Measurements from ENCODE around the gene ACAA1.

Gene ACAA1

DNA sequence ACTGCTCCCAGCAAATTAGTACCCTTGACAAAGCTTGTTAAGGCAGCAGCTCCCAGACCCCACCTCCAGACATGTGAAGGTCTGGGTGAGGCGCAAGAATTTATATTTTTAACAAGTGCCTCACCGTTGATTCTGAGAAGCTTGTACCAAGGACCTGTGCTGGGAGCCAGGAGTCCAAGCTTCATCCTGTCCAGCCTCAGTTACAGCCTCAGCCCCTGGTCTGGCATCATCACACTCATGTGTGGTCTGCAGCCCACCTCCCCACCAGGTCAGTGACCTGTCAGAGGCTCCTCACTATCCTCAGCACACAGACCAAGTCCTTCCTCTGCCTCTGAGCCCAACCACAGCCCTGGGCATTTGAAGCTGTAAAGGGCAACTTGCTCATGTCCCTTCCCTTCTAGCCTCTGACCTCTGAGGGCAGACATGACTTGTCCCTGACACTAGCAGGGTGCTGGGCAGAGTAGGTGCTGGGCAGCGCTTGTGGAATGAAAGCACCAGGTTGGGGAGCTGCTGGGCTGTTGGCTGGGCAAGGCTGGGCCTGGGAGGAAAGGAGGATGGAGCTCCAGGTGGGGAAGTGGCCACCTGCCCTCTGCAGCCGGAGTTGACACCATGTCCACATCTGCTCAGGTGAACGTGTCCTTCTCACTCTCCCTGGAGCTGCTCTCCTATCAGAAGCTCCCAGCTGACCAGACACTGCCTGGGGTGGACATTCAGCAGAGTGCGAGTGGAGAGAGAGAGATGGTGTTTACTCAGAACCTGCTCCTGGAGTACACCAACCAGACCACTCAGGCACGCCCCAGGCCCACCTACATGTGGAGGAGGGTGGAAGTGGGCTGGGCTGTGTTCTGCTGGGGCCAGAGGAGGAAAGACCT, 16.9 kb downstream of the ACAA1 start:
- in situ Hi-C loops (cut with MboI; ENCODE audit: low pct_unique_long_range_greater_than_20kb, low sequenced_read_pairs, unreplicated experiment), result loop anchor here (10.0 kb wide), 1 partner anchor 365 kb away; no protein-coding TSS in a partner anchor
- TF ChIP-seq CTCF (IDR thresholded peaks at IDR 0.05; ENCODE audit: extremely low read depth, insufficient read depth, missing control alignments), result no peak
- no peak for DNase-seq (ENCODE audit: low spot score)

DNA sequence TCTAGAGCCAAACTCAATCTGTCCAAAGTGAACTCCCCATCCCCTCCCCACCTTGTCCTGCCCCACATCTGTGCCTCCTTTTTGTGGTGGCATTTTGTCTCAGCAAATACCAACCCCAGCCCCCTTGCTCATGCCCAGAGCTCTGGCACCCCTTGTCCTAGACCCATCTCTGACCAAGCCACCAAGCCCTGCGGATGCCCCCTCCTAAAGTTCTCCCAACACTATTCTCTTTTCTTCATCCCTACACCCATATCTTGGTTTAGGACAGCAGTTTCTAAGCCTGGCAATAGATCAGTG, 17.7 kb downstream of the ACAA1 start:
- DNase-seq (ENCODE audit: low spot score), result no peak
- TF ChIP-seq CTCF (IDR thresholded peaks at IDR 0.05; ENCODE audit: extremely low read depth, insufficient read depth, missing control alignments), result no peak
- in situ Hi-C loops (cut with MboI; ENCODE audit: low pct_unique_long_range_greater_than_20kb, low sequenced_read_pairs, unreplicated experiment), result no loop called here

DNA sequence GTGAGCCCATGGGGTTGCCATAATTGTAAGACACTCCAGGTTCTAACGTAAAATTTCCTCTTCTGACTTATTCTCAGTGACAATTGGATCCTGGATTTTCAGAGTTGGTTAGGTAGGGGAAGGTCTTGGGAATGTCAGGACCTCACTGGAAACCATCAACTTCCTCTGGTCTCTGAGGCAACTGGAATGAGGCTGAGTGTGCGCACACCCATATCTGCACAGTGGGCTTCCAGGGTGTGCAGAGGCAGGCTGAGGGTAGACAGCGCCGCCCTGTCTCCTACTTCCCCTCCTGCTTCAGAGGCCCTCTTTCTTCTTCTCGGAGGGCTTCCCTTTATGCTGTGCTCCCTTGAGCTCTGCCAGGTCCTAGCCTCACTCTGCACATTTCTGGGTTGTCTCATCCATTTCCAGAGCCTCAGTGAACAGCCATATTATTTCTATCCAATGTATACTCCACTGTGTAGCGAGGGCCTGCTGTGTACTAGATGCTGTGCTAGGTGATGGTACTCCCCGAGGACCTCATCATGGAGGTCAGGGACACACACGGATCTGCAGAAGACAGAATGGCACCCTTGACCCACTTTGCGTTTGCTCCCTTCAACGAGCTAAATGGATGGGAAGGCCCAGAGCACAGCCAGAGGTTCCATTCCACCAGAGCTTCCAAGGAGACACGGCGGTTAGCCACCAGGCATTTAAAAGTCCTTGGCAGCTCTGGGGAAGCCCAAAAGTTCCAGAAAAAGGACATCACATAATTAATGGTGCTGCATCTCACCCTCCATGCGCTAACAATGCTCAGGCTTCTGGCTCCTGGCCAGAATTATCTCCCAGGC, 18.3 kb downstream of the ACAA1 start:
- DNase-seq (ENCODE audit: low spot score), result no peak
- no peak for TF ChIP-seq CTCF (IDR thresholded peaks at IDR 0.05; ENCODE audit: extremely low read depth, insufficient read depth, missing control alignments)
- in situ Hi-C loops (cut with MboI; ENCODE audit: low pct_unique_long_range_greater_than_20kb, low sequenced_read_pairs, unreplicated experiment), result no loop called here

DNA sequence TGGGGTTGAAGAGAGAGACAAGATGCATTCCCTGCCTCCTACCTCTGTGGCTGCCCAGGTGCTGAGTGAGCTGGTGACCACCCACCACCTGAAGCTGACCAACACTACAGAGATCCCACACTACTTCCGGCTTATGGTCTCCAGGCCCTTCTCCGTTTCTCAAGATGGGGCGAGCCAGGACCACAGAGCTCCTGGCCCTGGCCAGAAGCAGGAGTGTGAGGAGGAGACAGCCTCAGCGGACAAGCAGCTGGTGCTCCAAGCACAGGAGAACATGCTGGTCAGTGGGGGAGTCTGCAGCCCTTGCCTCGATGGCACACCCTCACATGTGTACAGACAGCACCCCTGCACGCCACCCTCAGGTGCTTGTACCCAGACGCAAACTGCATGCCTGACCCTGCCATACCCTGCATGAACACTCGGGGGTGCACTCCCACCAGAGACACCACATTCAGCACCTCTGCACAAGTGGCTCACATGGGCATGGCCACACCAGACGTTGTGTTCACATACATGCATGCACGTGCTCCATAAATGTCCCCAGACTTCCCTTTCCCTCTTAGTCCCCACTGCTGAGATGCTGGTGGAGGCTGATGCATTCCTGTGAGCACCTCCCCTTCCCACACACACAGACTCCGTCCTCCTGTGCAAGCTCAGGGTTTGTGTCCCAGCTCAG, 19.0 kb downstream of the ACAA1 start:
- peak; percentile 88 for TF ChIP-seq CTCF (IDR thresholded peaks at IDR 0.05; ENCODE audit: extremely low read depth, insufficient read depth, missing control alignments)
- DNase-seq (ENCODE audit: low spot score), result peak; percentile 84
- in situ Hi-C loops (cut with MboI; ENCODE audit: low pct_unique_long_range_greater_than_20kb, low sequenced_read_pairs, unreplicated experiment), result no loop called here

DNA sequence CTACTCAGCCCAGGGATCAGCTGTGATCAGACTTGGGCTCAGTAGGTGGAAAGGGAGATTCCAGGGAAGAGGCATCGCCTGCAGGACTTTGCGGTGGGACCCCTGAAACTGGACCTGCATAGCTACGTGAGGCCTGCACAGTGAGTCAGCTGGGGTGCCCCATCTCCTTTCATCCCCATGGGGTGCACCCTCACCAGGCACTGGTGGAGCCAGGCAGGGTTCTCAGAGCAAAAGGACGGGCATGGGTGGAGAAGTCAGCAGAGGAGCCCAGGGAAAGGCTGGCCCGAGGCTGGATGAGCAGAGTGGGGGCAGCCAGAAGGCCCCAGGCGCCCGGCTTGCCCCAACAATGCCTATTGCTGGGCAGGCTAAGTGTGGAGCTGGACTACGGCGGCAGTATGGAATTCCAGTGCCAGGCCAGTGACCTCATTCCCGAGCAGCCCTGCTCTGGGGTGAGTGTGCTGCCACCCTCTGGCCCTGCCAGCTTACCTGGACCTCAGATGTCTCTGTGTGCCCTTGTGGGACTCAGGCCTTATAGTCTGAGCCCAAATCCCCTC, 19.7 kb downstream of the ACAA1 start:
- in situ Hi-C loops (cut with MboI; ENCODE audit: low pct_unique_long_range_greater_than_20kb, low sequenced_read_pairs, unreplicated experiment), result no loop called here
- no peak for DNase-seq (ENCODE audit: low spot score)
- TF ChIP-seq CTCF (IDR thresholded peaks at IDR 0.05; ENCODE audit: extremely low read depth, insufficient read depth, missing control alignments), result no peak

- DNase-seq (ENCODE audit: low spot score), result no peak
- in situ Hi-C loops (cut with MboI; ENCODE audit: low pct_unique_long_range_greater_than_20kb, low sequenced_read_pairs, unreplicated experiment), result no loop called here
- TF ChIP-seq CTCF (IDR thresholded peaks at IDR 0.05; ENCODE audit: extremely low read depth, insufficient read depth, missing control alignments), result peak; percentile 18
Measured at GRCh38 chr3:38116471-38117162, 20.3 kb downstream of the ACAA1 start.

Data from GM13977 (cell line).